Kidney epithelial cell (primary cell): ENCODE results near the gene PCGF1. TPM values are rescaled to one million over a fixed set of nuclear protein-coding genes. Genes with fewer than 3 reads are reported as not detected.

ENCODE experiments used
- DNase-seq: peaks from one replicate; pipeline ENCODE4 v3.0.0-alpha.2; 2010; ENCODE audit warnings: low read depth
- H3K27me3 ChIP-seq: 2 replicates; pipeline ENCODE4 v1.6.0; 2011; ENCODE audit warnings: low read length; ENCODE audit not compliant: control insufficient read depth, insufficient read depth
- H3K36me3 ChIP-seq: 2 replicates; pipeline ENCODE4 v1.5.1; 2011; ENCODE audit warnings: low read length; ENCODE audit not compliant: control insufficient read depth, insufficient read depth
- H3K4me3 ChIP-seq: 2 replicates; pipeline ENCODE4 v1.5.1; 2011; ENCODE audit warnings: low read depth, mild to moderate bottlenecking, control low read depth, low read length
- total RNA-seq: library from RNA; depleted of rRNA; stranded (reverse); fragments of >200 nt; gene quantifications from 2 replicates; pipeline ENCODE4 v1.2.3, GENCODE V29; 2015
- TF ChIP-seq, protein P1 (sequence below): IDR thresholded peaks from 2 replicates; pipeline ENCODE4 v1.5.1; 2011; ENCODE audit warnings: mild to moderate bottlenecking, moderate library complexity, low read length, control low read depth, inconsistent platforms; ENCODE audit not compliant: insufficient read depth, poor library complexity, severe bottlenecking

The PCGF1 gene
- total RNA-seq, 1 donor from 2014 or later: 19.3 TPM

DNA sequence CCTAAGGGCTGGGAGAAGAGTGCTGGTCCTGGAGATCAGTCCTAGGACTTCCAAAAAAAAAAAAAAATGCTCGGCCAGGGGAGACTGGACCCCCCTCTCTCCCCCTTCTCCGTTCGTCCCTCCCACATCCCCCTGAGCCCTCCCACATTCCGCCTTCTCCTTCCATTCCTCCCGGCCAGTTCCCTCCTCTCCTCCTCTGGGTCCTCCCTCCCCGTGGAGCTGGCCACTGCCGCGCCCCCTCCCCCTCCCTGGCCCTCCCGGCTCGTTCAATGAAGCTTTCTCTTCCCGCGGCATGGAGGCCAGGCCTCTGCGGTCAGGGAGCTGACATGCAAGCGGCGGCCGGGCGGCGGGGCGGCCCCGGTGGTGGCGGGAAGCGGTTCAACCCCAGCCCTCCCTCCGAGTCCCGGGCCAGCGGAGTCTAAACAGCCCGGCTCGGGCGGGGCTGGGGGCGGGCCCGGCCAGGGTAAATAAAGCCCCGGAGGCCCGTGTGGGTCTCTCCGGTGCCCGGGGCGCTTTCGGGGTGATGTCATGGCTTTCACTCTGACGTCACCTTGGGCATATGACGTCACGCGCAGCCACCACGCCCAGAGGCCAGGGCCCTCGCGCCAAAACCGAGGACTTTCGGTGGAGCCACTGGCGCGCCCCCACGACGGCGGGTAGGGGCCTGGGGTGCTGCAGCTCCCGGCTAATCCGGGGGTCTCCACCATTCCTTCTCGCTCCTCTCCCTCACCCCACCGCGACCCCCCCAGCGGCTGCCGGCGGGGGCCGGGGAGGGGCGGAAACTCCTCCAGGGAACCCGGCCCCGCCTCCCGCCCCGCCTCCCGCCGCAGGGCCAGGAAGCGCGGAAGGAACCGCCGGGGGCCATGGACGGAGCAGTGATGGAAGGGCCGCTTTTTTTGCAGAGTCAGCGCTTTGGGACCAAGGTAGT is 46.7 kb upstream of the PCGF1 start, which contains the start of the genes DOK1 and LOXL3:
Gene DOK1, plus strand, starts transcription at position 829 of the 928 bp plus-strand sequence. Its CDS starts 35 bp downstream, at position 864.
Gene LOXL3, minus strand, starts transcription at position 51 of the 928 bp plus-strand sequence. CDS start 1,308 bp downstream, outside the sequence.
- no peaks in the 10 kb centered on the region for H3K36me3 ChIP-seq
- no peaks in the 10 kb centered on the region for H3K27me3 ChIP-seq
- peak within 1 kb of the TSS; percentile 80 for H3K4me3 ChIP-seq
- no peak for DNase-seq
- TF ChIP-seq, protein P1, sequence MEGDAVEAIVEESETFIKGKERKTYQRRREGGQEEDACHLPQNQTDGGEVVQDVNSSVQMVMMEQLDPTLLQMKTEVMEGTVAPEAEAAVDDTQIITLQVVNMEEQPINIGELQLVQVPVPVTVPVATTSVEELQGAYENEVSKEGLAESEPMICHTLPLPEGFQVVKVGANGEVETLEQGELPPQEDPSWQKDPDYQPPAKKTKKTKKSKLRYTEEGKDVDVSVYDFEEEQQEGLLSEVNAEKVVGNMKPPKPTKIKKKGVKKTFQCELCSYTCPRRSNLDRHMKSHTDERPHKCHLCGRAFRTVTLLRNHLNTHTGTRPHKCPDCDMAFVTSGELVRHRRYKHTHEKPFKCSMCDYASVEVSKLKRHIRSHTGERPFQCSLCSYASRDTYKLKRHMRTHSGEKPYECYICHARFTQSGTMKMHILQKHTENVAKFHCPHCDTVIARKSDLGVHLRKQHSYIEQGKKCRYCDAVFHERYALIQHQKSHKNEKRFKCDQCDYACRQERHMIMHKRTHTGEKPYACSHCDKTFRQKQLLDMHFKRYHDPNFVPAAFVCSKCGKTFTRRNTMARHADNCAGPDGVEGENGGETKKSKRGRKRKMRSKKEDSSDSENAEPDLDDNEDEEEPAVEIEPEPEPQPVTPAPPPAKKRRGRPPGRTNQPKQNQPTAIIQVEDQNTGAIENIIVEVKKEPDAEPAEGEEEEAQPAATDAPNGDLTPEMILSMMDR: no peak

DNA sequence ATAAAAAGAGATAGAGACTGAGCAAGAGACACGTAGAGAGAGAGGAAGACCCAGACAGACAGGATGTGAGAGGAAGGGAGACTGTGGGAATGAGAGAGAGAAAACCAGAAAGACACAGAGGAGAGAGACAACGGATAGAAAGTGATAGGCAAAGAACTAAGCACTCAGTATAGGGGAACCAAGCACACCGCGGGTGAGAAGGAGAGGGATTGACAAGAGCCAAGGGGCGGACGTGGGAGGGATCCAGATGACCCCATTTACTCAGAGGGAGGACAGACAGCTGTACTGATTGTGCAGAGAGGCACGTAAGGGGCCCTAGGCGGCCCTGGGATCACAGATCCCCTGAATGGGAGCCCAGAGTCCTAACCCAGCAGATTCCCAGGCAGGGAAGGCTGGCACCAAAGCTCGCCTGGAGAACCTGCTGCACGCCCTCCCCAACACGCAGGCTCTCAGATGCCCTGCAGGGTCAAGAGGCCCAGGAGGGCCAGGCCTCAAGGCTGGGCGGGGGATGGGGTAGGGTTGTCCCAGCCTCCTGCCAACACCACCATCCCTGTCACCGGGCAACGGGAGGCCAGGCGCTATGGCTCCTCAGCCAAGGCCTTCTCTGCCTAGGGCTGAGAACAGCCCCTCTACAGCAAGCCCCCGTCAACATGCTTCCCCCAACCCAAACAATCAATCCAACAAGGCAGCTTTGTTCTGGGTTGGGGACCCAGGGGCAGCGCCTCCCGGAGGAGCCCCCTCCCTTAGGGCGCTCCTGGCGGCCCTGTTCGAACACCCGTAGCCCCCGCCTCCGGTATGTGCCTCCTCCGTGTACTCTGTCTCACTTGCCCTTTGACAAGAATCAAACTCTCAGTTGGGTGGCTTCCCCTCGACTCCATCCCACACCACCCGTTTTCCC is 45.7 kb upstream of the PCGF1 start:
- no peak for DNase-seq
- TF ChIP-seq, protein P1: no peak
- Histone ChIP-seq H3K4me3 (peak overlapping the region; percentile 80), H3K27me3 (no peaks in the 10 kb centered on the region), H3K36me3 (no peaks in the 10 kb centered on the region)

DNA sequence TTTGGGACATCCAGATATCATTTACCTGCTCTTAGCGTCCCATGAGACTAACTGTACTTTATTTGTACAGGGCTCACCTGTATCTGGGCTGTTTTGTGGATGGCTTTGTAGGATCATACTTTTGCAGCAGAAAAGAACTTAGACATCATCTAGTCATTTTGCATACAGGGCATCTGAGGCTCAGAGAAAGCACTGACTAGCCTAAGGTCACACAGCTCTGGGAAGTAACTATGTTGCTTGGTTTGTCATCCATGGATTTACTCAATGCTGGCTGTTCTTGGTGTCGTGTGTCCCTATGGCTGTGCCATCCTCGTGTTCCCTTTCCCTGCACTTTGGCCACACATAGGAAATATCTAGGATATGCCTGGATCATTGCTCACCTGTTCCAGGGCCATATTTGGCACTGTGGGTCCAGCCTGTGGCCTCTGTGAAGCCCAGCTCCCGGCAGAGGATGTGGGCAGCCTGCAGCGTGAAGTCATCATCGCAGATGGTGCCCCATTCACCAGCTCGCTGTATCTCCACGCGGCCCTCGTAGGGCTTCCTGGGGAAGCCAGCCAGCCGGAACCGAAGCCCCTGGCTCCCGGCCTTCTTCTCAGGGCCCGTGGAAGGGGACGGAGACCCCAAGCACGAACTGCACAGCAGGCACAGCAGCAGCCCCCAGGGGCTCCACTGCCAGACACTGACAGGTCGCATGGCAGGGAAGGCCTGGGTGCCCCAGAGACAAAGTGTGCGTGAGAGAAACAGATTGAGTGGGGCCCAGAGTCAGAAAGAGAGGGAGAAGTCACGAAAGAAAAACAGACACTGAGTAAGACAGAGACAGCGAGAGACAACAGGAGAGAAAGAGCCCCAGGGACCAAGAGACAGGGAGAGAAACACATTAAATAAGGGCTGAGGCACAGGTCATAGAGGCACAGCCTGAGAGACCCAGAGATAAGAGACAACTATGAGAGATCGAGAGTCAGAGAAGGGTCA is 44.7 kb upstream of the PCGF1 start:
- H3K4me3 ChIP-seq: no peak overlapping the region
- TF ChIP-seq, protein P1: no peak

DNA sequence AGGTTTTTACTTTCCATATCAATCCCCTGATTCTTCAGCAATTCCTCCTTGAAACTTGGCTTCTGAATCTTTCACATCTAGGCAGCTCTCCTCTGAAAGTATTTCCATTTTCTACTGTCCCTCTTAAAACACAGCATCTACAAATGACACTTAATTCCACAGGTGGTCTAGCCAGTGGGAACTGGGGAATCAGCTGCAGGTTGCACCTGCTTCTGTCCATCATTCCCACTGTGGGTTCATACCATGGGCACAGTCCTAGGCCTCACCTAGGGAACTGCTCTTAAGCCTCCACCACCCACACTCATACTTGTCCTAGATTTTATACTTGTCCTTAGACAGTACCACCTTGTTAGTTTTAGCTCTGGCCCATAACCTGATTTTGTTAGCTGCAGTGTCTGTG is 44.0 kb upstream of the PCGF1 start:
- Histone ChIP-seq H3K36me3 (no peaks in the 10 kb centered on the region), H3K27me3 (no peaks in the 10 kb centered on the region), H3K4me3 (no peak overlapping the region)
- TF ChIP-seq, protein P1: no peak
- DNase-seq: no peak

More for the DNA sequence above, 44.7 kb upstream of the PCGF1 start:
- no peak for DNase-seq
- no peaks in the 10 kb centered on the region for H3K36me3 ChIP-seq
- H3K27me3 ChIP-seq: no peaks in the 10 kb centered on the region

DNA sequence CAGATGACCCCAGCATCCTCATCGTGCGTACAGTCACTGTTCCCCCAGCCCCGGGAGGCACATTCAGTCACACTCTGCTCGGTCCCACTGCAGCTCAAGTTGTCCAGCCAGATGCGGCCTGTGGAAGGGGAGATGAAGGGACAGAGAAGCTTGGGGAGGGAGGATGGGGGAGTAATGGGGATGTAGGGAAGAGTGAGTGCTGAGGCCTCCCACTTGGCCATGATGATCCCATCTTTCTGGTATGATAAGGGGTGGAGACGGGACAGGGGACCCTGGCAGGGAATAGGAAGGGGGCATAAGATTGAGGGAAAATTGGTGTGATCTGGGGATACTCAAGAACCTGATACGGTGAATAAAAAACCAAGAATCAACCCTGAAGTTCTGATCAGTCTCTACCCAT is 42.7 kb upstream of the PCGF1 start:
- no peak overlapping the region for H3K4me3 ChIP-seq
- no peak for DNase-seq
- TF ChIP-seq, protein P1: no peak
- H3K27me3 ChIP-seq: no peaks in the 10 kb centered on the region
- no peaks in the 10 kb centered on the region for H3K36me3 ChIP-seq
